Gastroesophageal sphincter (tissue), 3 donors: ENCODE results near the gene OR8U1.

Experiments
- POLR2A ChIP-seq, 2 donors: fragments of 450-650 bp; IDR thresholded peaks; one replicate each; pipeline ENCODE4 v1.6.1; 2017; ENCODE audit warnings: antibody characterized with exemption in 2 of 2, mild to moderate bottlenecking in 2 of 2, moderate library complexity in 1 of 2
- POLR2AphosphoS5 ChIP-seq: sonication (generic); formaldehyde crosslinking; IDR thresholded peaks from one replicate; pipeline ENCODE4 v1.6.1; 2017; ENCODE audit warnings: antibody characterized with exemption
- TF ChIP-seq, protein P1 (sequence below), 4 experiments: fragments of 200-600 bp in 2 of 4; fragments of 450-650 bp in 2 of 4; sonication (generic) in 1 of 4; IDR thresholded peaks; one replicate each; pipeline ENCODE4 v1.5.1; 2017 to 2019; ENCODE audit warnings: antibody characterized with exemption in 4 of 4, mild to moderate bottlenecking in 2 of 4, moderate library complexity in 2 of 4

GRCh38 chr11:56410801-56411200, 35.4 kb downstream of the OR8U1 start:
- TF ChIP-seq, protein P1, sequence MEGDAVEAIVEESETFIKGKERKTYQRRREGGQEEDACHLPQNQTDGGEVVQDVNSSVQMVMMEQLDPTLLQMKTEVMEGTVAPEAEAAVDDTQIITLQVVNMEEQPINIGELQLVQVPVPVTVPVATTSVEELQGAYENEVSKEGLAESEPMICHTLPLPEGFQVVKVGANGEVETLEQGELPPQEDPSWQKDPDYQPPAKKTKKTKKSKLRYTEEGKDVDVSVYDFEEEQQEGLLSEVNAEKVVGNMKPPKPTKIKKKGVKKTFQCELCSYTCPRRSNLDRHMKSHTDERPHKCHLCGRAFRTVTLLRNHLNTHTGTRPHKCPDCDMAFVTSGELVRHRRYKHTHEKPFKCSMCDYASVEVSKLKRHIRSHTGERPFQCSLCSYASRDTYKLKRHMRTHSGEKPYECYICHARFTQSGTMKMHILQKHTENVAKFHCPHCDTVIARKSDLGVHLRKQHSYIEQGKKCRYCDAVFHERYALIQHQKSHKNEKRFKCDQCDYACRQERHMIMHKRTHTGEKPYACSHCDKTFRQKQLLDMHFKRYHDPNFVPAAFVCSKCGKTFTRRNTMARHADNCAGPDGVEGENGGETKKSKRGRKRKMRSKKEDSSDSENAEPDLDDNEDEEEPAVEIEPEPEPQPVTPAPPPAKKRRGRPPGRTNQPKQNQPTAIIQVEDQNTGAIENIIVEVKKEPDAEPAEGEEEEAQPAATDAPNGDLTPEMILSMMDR (IDR thresholded peaks at IDR 0.05) = no peak
- no peak for TF ChIP-seq POLR2A (IDR thresholded peaks at IDR 0.05)
- no peak for TF ChIP-seq POLR2AphosphoS5
